ENCODE results near the gene TGFB1I1.
"Not testable (repeated sequence)": the region's sequence is repeated elsewhere in the genome, so short reads cannot be mapped to it uniquely, and the experiment has no call there.

Gene TGFB1I1

DNA sequence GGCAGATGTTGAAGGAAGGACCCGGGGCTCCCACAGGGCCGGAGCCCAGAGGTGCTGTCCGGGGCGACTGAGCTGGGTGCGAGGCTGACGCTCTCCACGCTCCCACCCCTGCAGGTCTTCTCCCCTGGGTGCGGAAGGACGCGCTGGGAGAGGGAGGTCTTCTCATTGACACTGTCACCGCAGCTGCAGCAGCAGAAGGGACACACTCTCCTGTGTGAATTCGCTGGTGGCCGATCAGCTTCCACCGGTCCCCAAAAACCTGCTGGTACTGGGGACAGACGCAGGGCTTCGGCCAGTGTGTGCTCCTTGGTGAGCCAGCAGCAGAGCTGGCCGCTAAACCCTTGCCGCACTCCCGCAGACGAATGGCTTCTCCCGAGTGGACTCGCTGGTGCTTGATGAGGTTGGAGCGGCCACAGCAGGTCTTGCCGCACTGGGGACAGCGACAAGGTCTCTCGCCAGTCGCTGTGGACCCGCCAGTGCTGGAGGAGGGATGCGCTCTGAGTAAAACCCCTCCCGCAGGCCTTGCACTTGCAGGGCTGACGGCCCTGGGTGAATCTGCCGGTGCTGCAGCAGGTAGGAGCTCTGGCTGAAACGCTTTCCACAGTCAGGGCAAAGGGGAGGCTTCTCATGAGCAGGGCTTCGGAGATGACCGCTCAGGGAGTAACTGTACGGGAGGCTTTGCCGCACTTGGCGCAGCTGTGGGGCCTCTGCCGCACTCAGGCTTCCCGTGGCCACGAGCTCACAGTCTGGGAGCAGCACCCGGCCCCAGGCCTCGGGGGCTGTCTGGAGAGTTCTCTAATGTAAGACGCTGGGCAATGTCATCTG, 35.5 kb upstream of the TGFB1I1 start:
- no peak overlapping the region for H4K8ac ChIP-seq (ENCODE audit: low read depth, low read length)
- H3K4me1 ChIP-seq (ENCODE audit: control insufficient read depth in 2 of 2, insufficient read depth in 1 of 2, low read depth in 1 of 2, low read length in 2 of 2), result no peaks in the 10 kb centered on the region
- H3K14ac ChIP-seq (ENCODE audit: low read length), result peak overlapping the region; percentile 87
- H3K27ac ChIP-seq (replicated peaks; ENCODE audit: low read length), result no peak overlapping the region
- H2BK12ac ChIP-seq (ENCODE audit: low read length), result no peak overlapping the region
- no peak overlapping the region for H3K4ac ChIP-seq (ENCODE audit: low read length)
- H2AK5ac ChIP-seq (ENCODE audit: low read depth, low read length), result peak overlapping the region; percentile 83
- no peak for DNase-seq (ENCODE audit: low spot score)
- H2BK5ac ChIP-seq (ENCODE audit: low read length), result peak overlapping the region; percentile 75
- H3K18ac ChIP-seq (ENCODE audit: low read length), result peak overlapping the region; percentile 13
- H3K9me3 ChIP-seq (replicated peaks in 1 of 2; ENCODE audit: control insufficient read depth in 2 of 2, insufficient read depth in 1 of 2, low read depth in 1 of 2, low read length in 2 of 2), result no peaks in the 10 kb centered on the region
- H3K79me1 ChIP-seq (ENCODE audit: low read depth, low read length), result no peaks in the 10 kb centered on the region
- H3K27me3 ChIP-seq (ENCODE audit: control insufficient read depth in 3 of 3, insufficient read depth in 3 of 3, low read depth in 1 of 3, low read length in 3 of 3), result no peaks in the 10 kb centered on the region
- H3K9ac ChIP-seq (ENCODE audit: low read depth, low read length, poor library complexity), result no peak overlapping the region
- H2AFZ ChIP-seq (ENCODE audit: low read length), result peak overlapping the region; percentile 40
- no CpG with 5 or more reads among the region's 44 CpGs for WGBS, 2 donors (ENCODE audit: extremely low coverage in 2 of 2, insufficient read length in 2 of 2, insufficient replicate concordance in 1 of 2)
- no peaks in the 10 kb centered on the region for H3K36me3 ChIP-seq (replicated peaks in 1 of 2; ENCODE audit: control insufficient read depth in 2 of 2, insufficient read depth in 2 of 2, low read length in 2 of 2)
- no peak overlapping the region for H4K91ac ChIP-seq (ENCODE audit: low read depth, low read length, poor library complexity)
- H3K23ac ChIP-seq (ENCODE audit: low read depth, low read length, poor library complexity), result no peak overlapping the region
- no peak overlapping the region for H2BK120ac ChIP-seq (ENCODE audit: low read depth, low read length)
- no peak overlapping the region for H3K4me3 ChIP-seq (ENCODE audit: low read length in 2 of 2)
- no peak overlapping the region for H3K4me2 ChIP-seq (ENCODE audit: insufficient read depth, low read length, poor library complexity, severe bottlenecking)
- no peak overlapping the region for H2BK15ac ChIP-seq (ENCODE audit: low read length)

DNA sequence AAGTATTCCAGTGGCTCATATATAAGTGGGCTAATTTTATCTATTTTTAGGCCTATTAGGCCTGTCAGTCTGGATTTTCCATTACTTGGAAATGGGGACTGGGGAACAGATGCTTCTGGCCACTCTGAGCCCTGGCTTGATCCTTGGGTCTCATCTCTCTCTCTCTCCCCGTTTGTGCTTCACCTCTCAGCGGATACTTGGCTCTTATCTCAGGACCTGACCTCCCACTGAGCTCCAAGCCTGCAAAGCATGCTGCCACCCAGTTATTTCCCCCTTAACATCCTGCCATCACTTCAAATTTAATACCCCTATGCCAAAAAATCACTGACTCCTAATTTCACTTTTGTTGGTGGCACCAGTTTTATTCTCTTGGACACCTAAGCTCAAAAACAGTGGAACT, 33.5 kb upstream of the TGFB1I1 start:
- no peak overlapping the region for H4K91ac ChIP-seq (ENCODE audit: low read depth, low read length, poor library complexity)
- no peaks in the 10 kb centered on the region for H3K36me3 ChIP-seq (replicated peaks in 1 of 2; ENCODE audit: control insufficient read depth in 2 of 2, insufficient read depth in 2 of 2, low read length in 2 of 2)
- no peak overlapping the region for H2BK120ac ChIP-seq (ENCODE audit: low read depth, low read length)
- no peak overlapping the region for H3K27ac ChIP-seq (replicated peaks; ENCODE audit: low read length)
- no peak overlapping the region for H2AFZ ChIP-seq (ENCODE audit: low read length)
- H3K4me3 ChIP-seq (ENCODE audit: low read length in 2 of 2), result no peak overlapping the region
- no peaks in the 10 kb centered on the region for H3K4me1 ChIP-seq (ENCODE audit: control insufficient read depth in 2 of 2, insufficient read depth in 1 of 2, low read depth in 1 of 2, low read length in 2 of 2)
- no peak overlapping the region for H3K23ac ChIP-seq (ENCODE audit: low read depth, low read length, poor library complexity)
- no peak overlapping the region for H2BK15ac ChIP-seq (ENCODE audit: low read length)
- H2AK5ac ChIP-seq (ENCODE audit: low read depth, low read length), result no peak overlapping the region
- H3K79me1 ChIP-seq (ENCODE audit: low read depth, low read length), result no peaks in the 10 kb centered on the region
- H2BK5ac ChIP-seq (ENCODE audit: low read length), result no peak overlapping the region
- no peak overlapping the region for H4K8ac ChIP-seq (ENCODE audit: low read depth, low read length)
- no peak overlapping the region for H3K18ac ChIP-seq (ENCODE audit: low read length)
- no peak overlapping the region for H3K4me2 ChIP-seq (ENCODE audit: insufficient read depth, low read length, poor library complexity, severe bottlenecking)
- no peak overlapping the region for H2BK12ac ChIP-seq (ENCODE audit: low read length)
- no CpG with 5 or more reads among the region's 2 CpGs for WGBS, 2 donors (ENCODE audit: extremely low coverage in 2 of 2, insufficient read length in 2 of 2, insufficient replicate concordance in 1 of 2)
- no peak overlapping the region for H3K4ac ChIP-seq (ENCODE audit: low read length)
- H3K27me3 ChIP-seq (ENCODE audit: control insufficient read depth in 3 of 3, insufficient read depth in 3 of 3, low read depth in 1 of 3, low read length in 3 of 3), result no peaks in the 10 kb centered on the region
- DNase-seq (ENCODE audit: low spot score), result no peak
- H3K9me3 ChIP-seq (replicated peaks in 1 of 2; ENCODE audit: control insufficient read depth in 2 of 2, insufficient read depth in 1 of 2, low read depth in 1 of 2, low read length in 2 of 2), result no peaks in the 10 kb centered on the region
- H3K14ac ChIP-seq (ENCODE audit: low read length), result no peak overlapping the region
- H3K9ac ChIP-seq (ENCODE audit: low read depth, low read length, poor library complexity), result no peak overlapping the region

GRCh38 chr16:31439023-31439422, 32.9 kb upstream of the TGFB1I1 start:
- H3K23ac ChIP-seq (ENCODE audit: low read depth, low read length, poor library complexity); H3K36me3 ChIP-seq (replicated peaks in 1 of 2; ENCODE audit: control insufficient read depth in 2 of 2, insufficient read depth in 2 of 2, low read length in 2 of 2); H3K9me3 ChIP-seq (replicated peaks in 1 of 2; ENCODE audit: control insufficient read depth in 2 of 2, insufficient read depth in 1 of 2, low read depth in 1 of 2, low read length in 2 of 2); H3K18ac ChIP-seq (ENCODE audit: low read length); DNase-seq (ENCODE audit: low spot score); H4K8ac ChIP-seq (ENCODE audit: low read depth, low read length); H3K4ac ChIP-seq (ENCODE audit: low read length); H3K79me1 ChIP-seq (ENCODE audit: low read depth, low read length); H3K27me3 ChIP-seq (ENCODE audit: control insufficient read depth in 3 of 3, insufficient read depth in 3 of 3, low read depth in 1 of 3, low read length in 3 of 3); H2AK5ac ChIP-seq (ENCODE audit: low read depth, low read length); H2BK12ac ChIP-seq (ENCODE audit: low read length); H4K91ac ChIP-seq (ENCODE audit: low read depth, low read length, poor library complexity); H2BK5ac ChIP-seq (ENCODE audit: low read length); H3K9ac ChIP-seq (ENCODE audit: low read depth, low read length, poor library complexity); H2AFZ ChIP-seq (ENCODE audit: low read length); H2BK120ac ChIP-seq (ENCODE audit: low read depth, low read length); H3K4me2 ChIP-seq (ENCODE audit: insufficient read depth, low read length, poor library complexity, severe bottlenecking); H3K4me3 ChIP-seq (ENCODE audit: low read length in 2 of 2); H3K27ac ChIP-seq (replicated peaks; ENCODE audit: low read length); H3K14ac ChIP-seq (ENCODE audit: low read length); H3K4me1 ChIP-seq (ENCODE audit: control insufficient read depth in 2 of 2, insufficient read depth in 1 of 2, low read depth in 1 of 2, low read length in 2 of 2); H2BK15ac ChIP-seq (ENCODE audit: low read length): not testable (repeated sequence)
- WGBS, 2 donors (ENCODE audit: extremely low coverage in 2 of 2, insufficient read length in 2 of 2, insufficient replicate concordance in 1 of 2), result no CpG with 5 or more reads among the region's 4 CpGs

DNA sequence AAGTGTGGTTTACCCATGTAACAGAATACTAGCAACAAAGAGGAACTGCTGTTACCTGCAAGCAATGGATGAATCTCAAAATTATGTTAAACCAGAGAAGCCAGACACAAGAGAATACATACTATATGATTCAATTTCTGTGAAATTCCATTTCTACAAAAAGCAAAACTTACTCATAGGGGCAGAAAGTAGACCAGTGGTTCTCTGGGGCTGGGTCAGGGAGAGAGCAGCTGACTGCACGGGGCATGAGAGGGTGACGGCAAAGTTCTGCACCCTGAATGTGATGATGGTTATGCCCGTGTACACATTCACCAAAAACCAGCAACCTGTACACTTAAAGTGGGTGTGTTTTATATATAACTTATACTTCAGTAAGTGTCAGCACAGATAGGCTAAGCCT, 32.4 kb upstream of the TGFB1I1 start:
- Histone ChIP-seq H3K23ac (ENCODE audit: low read depth, low read length, poor library complexity) (no peak overlapping the region), H2BK12ac (ENCODE audit: low read length) (no peak overlapping the region), H3K9me3 (replicated peaks in 1 of 2; ENCODE audit: control insufficient read depth in 2 of 2, insufficient read depth in 1 of 2, low read depth in 1 of 2, low read length in 2 of 2) (no peaks in the 10 kb centered on the region), H3K79me1 (ENCODE audit: low read depth, low read length) (no peaks in the 10 kb centered on the region), H3K4me2 (ENCODE audit: insufficient read depth, low read length, poor library complexity, severe bottlenecking) (no peak overlapping the region), H3K27ac (replicated peaks; ENCODE audit: low read length) (no peak overlapping the region), H3K27me3 (ENCODE audit: control insufficient read depth in 3 of 3, insufficient read depth in 3 of 3, low read depth in 1 of 3, low read length in 3 of 3) (no peaks in the 10 kb centered on the region), H3K4me1 (ENCODE audit: control insufficient read depth in 2 of 2, insufficient read depth in 1 of 2, low read depth in 1 of 2, low read length in 2 of 2) (no peaks in the 10 kb centered on the region), H3K4ac (ENCODE audit: low read length) (no peak overlapping the region), H2AK5ac (ENCODE audit: low read depth, low read length) (no peak overlapping the region), H2AFZ (ENCODE audit: low read length) (no peak overlapping the region), H3K36me3 (replicated peaks in 1 of 2; ENCODE audit: control insufficient read depth in 2 of 2, insufficient read depth in 2 of 2, low read length in 2 of 2) (no peaks in the 10 kb centered on the region), H3K4me3 (ENCODE audit: low read length in 2 of 2) (no peak overlapping the region), H2BK15ac (ENCODE audit: low read length) (no peak overlapping the region), H3K14ac (ENCODE audit: low read length) (no peak overlapping the region), H3K9ac (ENCODE audit: low read depth, low read length, poor library complexity) (no peak overlapping the region), H4K8ac (ENCODE audit: low read depth, low read length) (no peak overlapping the region), H3K18ac (ENCODE audit: low read length) (no peak overlapping the region), H4K91ac (ENCODE audit: low read depth, low read length, poor library complexity) (no peak overlapping the region), H2BK5ac (ENCODE audit: low read length) (no peak overlapping the region), H2BK120ac (ENCODE audit: low read depth, low read length) (no peak overlapping the region)
- no CpG with 5 or more reads among the region's 3 CpGs for WGBS, 2 donors (ENCODE audit: extremely low coverage in 2 of 2, insufficient read length in 2 of 2, insufficient replicate concordance in 1 of 2)
- DNase-seq (ENCODE audit: low spot score), result no peak

All from neuronal stem cell (in vitro differentiated cells).